H9 (cell line): ENCODE results near the gene RYR3. TPM values are rescaled to one million over a fixed set of nuclear protein-coding genes. Genes with fewer than 3 reads are reported as not detected.

ENCODE experiments used
- DNase-seq: peaks from one replicate; pipeline ENCODE4 v3.0.0-alpha.2; 2017
- H2AFZ ChIP-seq: one replicate; pipeline ENCODE4 v1.6.1; 2013; ENCODE audit warnings: mild to moderate bottlenecking, low read length, control low read depth, moderate library complexity
- H2AK5ac ChIP-seq: 2 replicates; pipeline ENCODE4 v1.6.1; 2013; ENCODE audit warnings: low read length, control low read depth, mixed read lengths; ENCODE audit not compliant: insufficient read length
- H2BK120ac ChIP-seq: one replicate; pipeline ENCODE4 v1.6.1; 2013; ENCODE audit warnings: low read depth, mild to moderate bottlenecking, low read length, control low read depth, inconsistent platforms; ENCODE audit not compliant: poor library complexity, severe bottlenecking
- H2BK12ac ChIP-seq: 2 replicates; pipeline ENCODE4 v1.6.1; 2013; ENCODE audit warnings: low read length, control low read depth, mixed read lengths, low read depth; ENCODE audit not compliant: insufficient read length
- H2BK15ac ChIP-seq: 2 replicates; pipeline ENCODE4 v1.6.1; 2013; ENCODE audit warnings: low read depth, low read length, control low read depth
- H2BK20ac ChIP-seq: one replicate; pipeline ENCODE4 v1.6.1; 2013; ENCODE audit warnings: low read depth, mild to moderate bottlenecking, low read length, control low read depth, inconsistent platforms; ENCODE audit not compliant: poor library complexity, severe bottlenecking
- H2BK5ac ChIP-seq: 2 replicates; pipeline ENCODE4 v1.6.1; 2013; ENCODE audit warnings: low read length, control low read depth, mixed read lengths; ENCODE audit not compliant: insufficient read length
- H3K14ac ChIP-seq: 2 replicates; pipeline ENCODE4 v1.6.1; 2013; ENCODE audit warnings: low read length, control low read depth; ENCODE audit not compliant: insufficient read depth
- H3K18ac ChIP-seq: 2 replicates; pipeline ENCODE4 v1.6.1; 2013; ENCODE audit warnings: low read depth, mild to moderate bottlenecking, mixed read lengths, low read length, control low read depth; ENCODE audit not compliant: insufficient read length
- H3K23ac ChIP-seq: 2 replicates; pipeline ENCODE4 v1.6.1; 2013; ENCODE audit warnings: low read length, control low read depth, mixed read lengths, low read depth; ENCODE audit not compliant: insufficient read length
- H3K23me2 ChIP-seq: 2 replicates; pipeline ENCODE4 v1.6.1; 2013; ENCODE audit warnings: low read depth, mild to moderate bottlenecking, mixed read lengths, low read length, control low read depth; ENCODE audit not compliant: insufficient read length, poor library complexity, severe bottlenecking
- H3K27ac ChIP-seq: 2 replicates; pipeline ENCODE4 v1.5.1; 2013; ENCODE audit warnings: low read length, control low read depth, mixed read lengths, low read depth; ENCODE audit not compliant: insufficient read length
- H3K27me3 ChIP-seq: 2 replicates; pipeline ENCODE4 v1.6.1; 2013; ENCODE audit warnings: low read length, control low read depth, inconsistent platforms; ENCODE audit not compliant: insufficient read depth
- H3K4ac ChIP-seq: 2 replicates; pipeline ENCODE4 v1.6.1; 2013; ENCODE audit warnings: low read depth, mild to moderate bottlenecking, control low read depth, inconsistent platforms, low read length, moderate library complexity
- H3K4me1 ChIP-seq: 2 replicates; pipeline ENCODE4 v1.6.1; 2013; ENCODE audit warnings: low read length, control low read depth, inconsistent platforms; ENCODE audit not compliant: insufficient read depth
- H3K4me2 ChIP-seq: 2 replicates; pipeline ENCODE4 v1.6.1; 2013; ENCODE audit warnings: low read length, control low read depth, mixed read lengths; ENCODE audit not compliant: insufficient read length, insufficient read depth
- H3K56ac ChIP-seq: 2 replicates; pipeline ENCODE4 v1.6.1; 2013; ENCODE audit warnings: low read depth, mild to moderate bottlenecking, mixed read lengths, low read length, control low read depth; ENCODE audit not compliant: insufficient read length
- H3K79me1 ChIP-seq: 2 replicates; pipeline ENCODE4 v1.6.1; 2013; ENCODE audit warnings: low read depth, mild to moderate bottlenecking, moderate library complexity, low read length, control low read depth, inconsistent platforms; ENCODE audit not compliant: insufficient read depth, poor library complexity, severe bottlenecking
- H3K79me2 ChIP-seq: 2 replicates; pipeline ENCODE4 v1.6.1; 2013; ENCODE audit warnings: low read length, control low read depth, inconsistent platforms; ENCODE audit not compliant: insufficient read depth
- H3K9ac ChIP-seq: 2 replicates; pipeline ENCODE4 v1.6.1; 2013; ENCODE audit warnings: low read length, control low read depth, mixed read lengths; ENCODE audit not compliant: insufficient read length; ENCODE audit errors: extremely low read depth
- H3K9me3 ChIP-seq: one replicate; pipeline ENCODE4 v1.6.1; 2013; ENCODE audit warnings: low read depth, low read length, inconsistent platforms; ENCODE audit not compliant: control insufficient read depth
- H3T11ph ChIP-seq: one replicate; pipeline ENCODE4 v1.6.1; 2013; ENCODE audit warnings: mild to moderate bottlenecking, low read length, control low read depth, inconsistent platforms
- H4K20me1 ChIP-seq: one replicate; pipeline ENCODE4 v1.6.1; 2013; ENCODE audit not compliant: control insufficient read depth, insufficient read length, insufficient read depth
- H4K5ac ChIP-seq: 2 replicates; pipeline ENCODE4 v1.6.1; 2013; ENCODE audit warnings: low read depth, mild to moderate bottlenecking, mixed read lengths, low read length, control low read depth; ENCODE audit not compliant: insufficient read length
- H4K8ac ChIP-seq: replicated peaks from 2 replicates; pipeline ENCODE4 v1.6.1; 2013; ENCODE audit warnings: low read length, control low read depth, mixed read lengths, low read depth; ENCODE audit not compliant: insufficient read length
- H4K91ac ChIP-seq: 2 replicates; pipeline ENCODE4 v1.6.1; 2013; ENCODE audit warnings: low read depth, mild to moderate bottlenecking, moderate library complexity, mixed read lengths, low read length, control low read depth; ENCODE audit not compliant: insufficient read length
- H3K27ac Mint-ChIP-seq, 3 experiments: 2 replicates in 2 of 3; 3 replicates in 1 of 3; pipeline ENCODE4 v1.8.0; 2020 to 2021; ENCODE audit warnings: mixed read lengths in 3 of 3, mild to moderate bottlenecking in 1 of 3, moderate library complexity in 1 of 3
- H3K27me3 Mint-ChIP-seq: 2 replicates; pipeline ENCODE4 v1.8.0; 2021; ENCODE audit warnings: low read depth, mild to moderate bottlenecking, moderate library complexity, mixed read lengths
- H3K36me3 Mint-ChIP-seq, 3 experiments: 2 replicates in 2 of 3; 3 replicates in 1 of 3; pipeline ENCODE4 v1.8.0; 2020 to 2021; ENCODE audit warnings: low read depth in 3 of 3, mixed read lengths in 3 of 3; ENCODE audit not compliant: insufficient read depth in 1 of 3
- H3K4me1 Mint-ChIP-seq, 2 experiments: 2 replicates each; pipeline ENCODE4 v1.8.0; 2020; ENCODE audit warnings: mixed read lengths in 2 of 2
- H3K4me3 Mint-ChIP-seq, 2 experiments: 2 replicates in 1 of 2; 3 replicates in 1 of 2; pipeline ENCODE4 v1.8.0; 2020 to 2021; ENCODE audit warnings: mild to moderate bottlenecking in 2 of 2, mixed read lengths in 2 of 2, moderate library complexity in 1 of 2
- H3K9me3 Mint-ChIP-seq, 2 experiments: 2 replicates in 1 of 2; 3 replicates in 1 of 2; pipeline ENCODE4 v1.8.0; 2020; ENCODE audit warnings: mild to moderate bottlenecking in 2 of 2, mixed read lengths in 2 of 2, moderate library complexity in 1 of 2
- CTCF ChIP-seq: fragments of 200-600 bp; sonication (generic); conservative IDR thresholded peaks from 3 replicates; pipeline ENCODE4 v1.8.0; 2021; ENCODE audit warnings: antibody characterized with exemption, mild to moderate bottlenecking
- WGBS: extraction: QIAGEN DNeasy Blood & Tissue Kit; methylation state at CpG from one replicate; pipeline ENCODE4 v1.1.7; 2013; ENCODE audit warnings: missing lambda C conversion rate, low lambda C conversion rate, mixed read lengths; ENCODE audit not compliant: insufficient read length; ENCODE audit errors: extremely low coverage; 5-methylcytosine and 5-hydroxymethylcytosine counted together
- total RNA-seq: library from RNA; stranded (reverse); gene quantifications from 2 replicates; pipeline ENCODE4 v1.2.1, GENCODE V29; 2021

Gene RYR3
- total RNA-seq, 1 experiment from 2014 or later: 0.85 TPM

- H2AK5ac ChIP-seq: no peak overlapping the region
- no peaks in the 10 kb centered on the region for H3K36me3 Mint-ChIP-seq
- H3T11ph ChIP-seq: no peak overlapping the region
- H3K79me1 ChIP-seq: no peaks in the 10 kb centered on the region
- H3K27ac ChIP-seq: no peak overlapping the region
- no peak overlapping the region; a peak in 1 of 7 replicates for H3K27ac Mint-ChIP-seq
- peaks cover 7% of the 10 kb centered on the region; the same call in 1 of the 2 replicates for H3K4me1 ChIP-seq
- no peak overlapping the region for H2BK12ac ChIP-seq
- no peak overlapping the region for H3K56ac ChIP-seq
- peak; percentile 75 for TF ChIP-seq CTCF
- H2BK20ac ChIP-seq: no peak overlapping the region
- no peaks in the 10 kb centered on the region for H4K20me1 ChIP-seq
- H4K91ac ChIP-seq: no peak overlapping the region
- no peak overlapping the region for H2BK120ac ChIP-seq
- H3K27me3 Mint-ChIP-seq: no peaks in the 10 kb centered on the region
- no peak overlapping the region for H3K4ac ChIP-seq
- H3K9me3 ChIP-seq: no peaks in the 10 kb centered on the region
- no peaks in the 10 kb centered on the region for H3K9me3 Mint-ChIP-seq
- no peaks in the 10 kb centered on the region for H3K27me3 ChIP-seq
- WGBS: no CpG with 5 or more reads among the region's 7 CpGs
- no peak overlapping the region for H3K4me2 ChIP-seq
- H3K18ac ChIP-seq: no peak overlapping the region
- H3K23ac ChIP-seq: no peak overlapping the region
- H2BK15ac ChIP-seq: no peak overlapping the region
- H2BK5ac ChIP-seq: no peak overlapping the region
- H3K14ac ChIP-seq: no peak overlapping the region
- no peak overlapping the region for H3K9ac ChIP-seq
- peak; percentile 41 for DNase-seq
- no peak overlapping the region for H3K4me3 Mint-ChIP-seq
- no peaks in the 10 kb centered on the region for H3K23me2 ChIP-seq
- no peak overlapping the region for H2AFZ ChIP-seq
- no peak overlapping the region for H4K5ac ChIP-seq
- H3K79me2 ChIP-seq: no peaks in the 10 kb centered on the region
- H4K8ac ChIP-seq: no peak overlapping the region
- peaks cover 12 to 14% of the 10 kb centered on the region in 2 experiments for H3K4me1 Mint-ChIP-seq
Observed at GRCh38 chr15:33735637-33736247, 425.0 kb downstream of the RYR3 start.
